ENCODE results near the gene ITPR1. TPM values are rescaled to one million over a fixed set of nuclear protein-coding genes. Genes with fewer than 3 reads are reported as not detected.

Gene ITPR1
- total RNA-seq, 2 donors from 2014 or later = 29.3 to 29.8 TPM

DNA sequence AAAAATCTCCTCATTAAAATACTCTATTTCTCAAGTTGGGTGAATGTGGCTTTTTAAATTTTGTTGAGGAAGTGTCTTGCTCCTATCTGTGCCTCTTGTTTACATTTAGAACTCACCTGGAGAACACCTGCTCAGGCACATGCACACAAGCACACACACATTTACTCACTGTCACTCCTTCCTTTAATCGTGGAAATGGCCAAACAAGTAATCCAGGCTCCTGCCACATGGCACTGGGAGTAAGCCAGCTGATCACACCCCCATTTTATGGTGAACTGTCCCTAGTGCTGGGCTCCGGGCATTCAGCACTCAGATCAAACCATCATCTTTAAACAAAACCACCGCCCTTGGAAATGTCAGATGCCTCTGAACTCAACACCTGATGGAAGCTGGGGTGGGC lies 281.4 kb downstream of the ITPR1 start:
- H3K4me1 ChIP-seq = peaks cover 74% of the 10 kb centered on the region
- ATAC-seq (peak; percentile 47), DNase-seq (peak; percentile 61 to 89 (median 78))
- peak overlapping the region; percentile 28 to 91 (median 86) for H3K27ac ChIP-seq
- no peak for TF ChIP-seq POLR2A (IDR thresholded peaks at IDR 0.05)
- TF ChIP-seq, protein P1, sequence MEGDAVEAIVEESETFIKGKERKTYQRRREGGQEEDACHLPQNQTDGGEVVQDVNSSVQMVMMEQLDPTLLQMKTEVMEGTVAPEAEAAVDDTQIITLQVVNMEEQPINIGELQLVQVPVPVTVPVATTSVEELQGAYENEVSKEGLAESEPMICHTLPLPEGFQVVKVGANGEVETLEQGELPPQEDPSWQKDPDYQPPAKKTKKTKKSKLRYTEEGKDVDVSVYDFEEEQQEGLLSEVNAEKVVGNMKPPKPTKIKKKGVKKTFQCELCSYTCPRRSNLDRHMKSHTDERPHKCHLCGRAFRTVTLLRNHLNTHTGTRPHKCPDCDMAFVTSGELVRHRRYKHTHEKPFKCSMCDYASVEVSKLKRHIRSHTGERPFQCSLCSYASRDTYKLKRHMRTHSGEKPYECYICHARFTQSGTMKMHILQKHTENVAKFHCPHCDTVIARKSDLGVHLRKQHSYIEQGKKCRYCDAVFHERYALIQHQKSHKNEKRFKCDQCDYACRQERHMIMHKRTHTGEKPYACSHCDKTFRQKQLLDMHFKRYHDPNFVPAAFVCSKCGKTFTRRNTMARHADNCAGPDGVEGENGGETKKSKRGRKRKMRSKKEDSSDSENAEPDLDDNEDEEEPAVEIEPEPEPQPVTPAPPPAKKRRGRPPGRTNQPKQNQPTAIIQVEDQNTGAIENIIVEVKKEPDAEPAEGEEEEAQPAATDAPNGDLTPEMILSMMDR (IDR thresholded peaks at IDR 0.05) = no peak
- H3K36me3 ChIP-seq (replicated peaks in 1 of 2; ENCODE audit: insufficient read depth in 1 of 2, low read depth in 2 of 2) = no peaks in the 10 kb centered on the region
- WGBS, 2 donors = 26% methylated on average over 3 of the region's 3 CpGs
- no peak overlapping the region for H3K4me3 ChIP-seq
- H3K9me3 ChIP-seq = no peaks in the 10 kb centered on the region
- intact Hi-C loops (cut with DNase I) = no loop called here
- H3K27me3 ChIP-seq = no peaks in the 10 kb centered on the region

DNA sequence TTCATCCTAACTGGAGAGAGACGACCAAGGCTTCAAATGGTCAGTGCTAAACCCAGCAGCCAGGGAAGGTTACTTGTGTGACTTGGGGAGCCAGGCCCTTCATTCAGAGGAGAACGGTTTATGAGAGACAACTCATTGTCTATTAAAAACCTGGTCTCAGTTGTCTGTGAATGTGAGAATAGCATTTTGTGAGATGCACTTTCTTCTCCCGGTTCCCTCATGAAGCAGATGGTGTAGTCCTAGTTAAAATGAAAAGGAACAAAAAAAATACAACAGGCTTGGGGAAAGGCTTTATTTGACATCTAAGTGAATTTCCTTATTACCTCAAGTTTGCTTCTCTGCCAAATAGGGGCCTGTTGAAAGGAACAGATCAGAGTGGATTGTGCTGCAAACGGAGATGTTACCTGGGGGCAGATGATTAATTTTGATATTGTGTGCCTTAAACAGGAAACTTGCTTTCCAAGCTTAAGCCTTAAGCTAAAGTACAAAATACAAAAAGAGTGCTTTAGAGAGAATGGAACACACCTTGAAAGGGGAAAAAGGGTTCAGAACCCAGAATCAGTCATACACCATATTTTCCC lies 283.3 kb downstream of the ITPR1 start:
- H3K36me3 ChIP-seq (replicated peaks in 1 of 2; ENCODE audit: insufficient read depth in 1 of 2, low read depth in 2 of 2) = no peaks in the 10 kb centered on the region
- no peak for DNase-seq
- H3K27me3 ChIP-seq = no peaks in the 10 kb centered on the region
- H3K4me3 ChIP-seq = no peak overlapping the region
- 71 to 78% methylated on average over 4 of the region's 4 CpGs for WGBS, 2 donors
- intact Hi-C loops (cut with DNase I) = no loop called here
- no peaks in the 10 kb centered on the region for H3K9me3 ChIP-seq
- ATAC-seq = no peak
- no peak for TF ChIP-seq POLR2A (IDR thresholded peaks at IDR 0.05)
- TF ChIP-seq, protein P1 (IDR thresholded peaks at IDR 0.05) = no peak
- H3K4me1 ChIP-seq = peaks cover 55% of the 10 kb centered on the region
- peak overlapping the region; percentile 49 to 74 (median 56) for H3K27ac ChIP-seq

DNA sequence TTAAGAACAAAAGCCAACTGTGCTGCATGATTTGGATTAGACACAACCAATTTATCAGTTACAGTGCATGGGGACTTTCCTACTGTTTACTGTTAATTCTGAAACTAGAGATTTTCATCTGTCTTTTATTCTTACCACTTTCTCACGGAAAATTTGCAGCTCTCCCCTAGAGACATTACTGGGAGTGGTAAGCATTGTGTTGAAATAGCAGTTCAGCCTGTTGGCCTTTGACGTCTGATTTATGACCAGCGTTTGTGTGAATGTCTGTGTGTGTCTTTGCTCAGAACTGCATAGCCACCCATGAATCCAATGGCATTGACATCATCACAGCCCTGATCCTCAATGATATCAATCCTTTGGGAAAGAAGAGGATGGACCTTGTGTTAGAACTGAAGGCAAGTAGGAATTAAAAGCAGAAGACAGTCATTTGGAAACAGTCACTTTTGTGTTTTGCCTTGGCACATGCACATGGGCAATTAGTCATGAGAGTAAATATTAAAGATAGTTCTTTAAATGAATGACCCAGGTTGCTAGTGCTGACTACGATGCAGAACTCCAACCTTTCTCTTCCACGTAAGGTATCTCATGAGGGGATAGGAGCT lies 283.9 kb downstream of the ITPR1 start:
- H3K9me3 ChIP-seq = no peaks in the 10 kb centered on the region
- no peaks in the 10 kb centered on the region for H3K36me3 ChIP-seq (replicated peaks in 1 of 2; ENCODE audit: insufficient read depth in 1 of 2, low read depth in 2 of 2)
- H3K27me3 ChIP-seq = no peaks in the 10 kb centered on the region
- TF ChIP-seq POLR2A (IDR thresholded peaks at IDR 0.05) = no peak
- TF ChIP-seq, protein P1 (IDR thresholded peaks at IDR 0.05) = no peak
- ATAC-seq = peak; percentile 22
- peak in 2 of 4 donors; percentile 27 to 60 for DNase-seq
- intact Hi-C loops (cut with DNase I) = no loop called here
- H3K4me3 ChIP-seq = no peak overlapping the region
- peak overlapping the region; percentile 49 to 74 (median 56) for H3K27ac ChIP-seq
- H3K4me1 ChIP-seq = peaks cover 49% of the 10 kb centered on the region
- WGBS, 2 donors = 13 to 15% methylated on average over 5 of the region's 5 CpGs

DNA sequence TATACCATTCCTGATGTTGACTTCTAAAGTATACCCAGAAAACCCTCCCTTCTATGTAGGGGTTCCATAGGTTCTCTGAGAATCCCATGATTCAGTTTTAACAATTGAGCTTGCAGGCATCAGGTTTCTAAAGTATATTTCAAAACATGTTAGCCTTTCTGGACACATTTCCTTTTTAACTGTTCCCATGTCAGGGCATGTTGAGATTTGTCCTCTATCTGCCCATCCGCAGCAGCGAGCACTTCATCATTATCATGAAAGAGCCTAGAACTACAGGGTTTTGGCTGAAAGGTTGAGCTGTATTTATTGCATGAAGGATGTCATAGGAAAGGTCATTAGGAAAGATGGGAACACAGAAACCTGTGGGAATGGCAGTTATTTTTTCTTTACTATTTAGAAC lies 285.0 kb downstream of the ITPR1 start:
- no peak overlapping the region for H3K4me3 ChIP-seq
- peak overlapping the region in 2 of 4 donors; percentile 54 to 74 for H3K27ac ChIP-seq
- ATAC-seq (no peak), DNase-seq (no peak)
- intact Hi-C loops (cut with DNase I) = no loop called here
- no peaks in the 10 kb centered on the region for H3K27me3 ChIP-seq
- H3K4me1 ChIP-seq = peaks cover 39% of the 10 kb centered on the region
- 93 to 96% methylated on average over 2 of the region's 2 CpGs for WGBS, 2 donors
- TF ChIP-seq, protein P1 (IDR thresholded peaks at IDR 0.05) = no peak
- TF ChIP-seq POLR2A (IDR thresholded peaks at IDR 0.05) = no peak
- H3K9me3 ChIP-seq = no peaks in the 10 kb centered on the region
- H3K36me3 ChIP-seq (replicated peaks in 1 of 2; ENCODE audit: insufficient read depth in 1 of 2, low read depth in 2 of 2) = no peaks in the 10 kb centered on the region

DNA sequence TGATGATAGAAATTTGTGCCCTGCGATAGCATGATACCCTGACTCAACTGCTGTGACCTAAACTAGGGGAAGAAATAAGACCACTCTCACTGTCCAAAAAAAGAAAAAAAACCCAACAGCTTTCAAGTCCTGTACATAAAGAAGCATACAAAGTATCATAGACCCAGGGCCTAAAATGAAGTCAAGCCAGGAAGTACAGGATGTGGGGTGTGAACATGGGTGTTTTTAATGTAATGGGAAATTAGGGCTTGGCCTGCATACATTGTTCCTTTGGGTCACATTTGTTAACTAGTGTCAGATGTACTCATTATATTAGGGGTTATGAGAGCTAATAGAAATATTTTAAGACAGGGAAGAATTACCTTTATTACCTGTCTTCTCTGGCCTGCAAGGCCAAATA lies 285.6 kb downstream of the ITPR1 start:
- no peak overlapping the region for H3K27ac ChIP-seq
- no peaks in the 10 kb centered on the region for H3K27me3 ChIP-seq
- intact Hi-C loops (cut with DNase I) = no loop called here
- 94 to 100% methylated on average over 1 of the region's 1 CpG for WGBS, 2 donors
- no peak for TF ChIP-seq POLR2A (IDR thresholded peaks at IDR 0.05)
- TF ChIP-seq, protein P1 (IDR thresholded peaks at IDR 0.05) = no peak
- peaks cover 32% of the 10 kb centered on the region for H3K4me1 ChIP-seq
- no peaks in the 10 kb centered on the region for H3K36me3 ChIP-seq (replicated peaks in 1 of 2; ENCODE audit: insufficient read depth in 1 of 2, low read depth in 2 of 2)
- no peak overlapping the region for H3K4me3 ChIP-seq
- ATAC-seq (no peak), DNase-seq (no peak)
- H3K9me3 ChIP-seq = no peaks in the 10 kb centered on the region
